ENCODE measurements around the gene ZNF280B. TPM values are rescaled to one million over a fixed set of nuclear protein-coding genes. Genes with fewer than 3 reads are reported as not detected.
"Not testable (repeated sequence)": the region's sequence is repeated elsewhere in the genome, so short reads cannot be mapped to it uniquely, and the experiment has no call there.

The ZNF280B gene
- total RNA-seq, 1 experiment from 2014 or later = 5.5 TPM

- H3K36me3 ChIP-seq (ENCODE audit: control insufficient read depth in 1 of 2, insufficient read depth in 2 of 2, low read length in 2 of 2) = peaks cover 0 to 17% of the 10 kb centered on the region in 2 experiments; a peak in 1 of 4 replicates
- CTCF ChIA-PET; H3K9me2 ChIP-seq (ENCODE audit: insufficient read depth); RAD21 ChIA-PET (ENCODE audit: low non-redundant PET in 1 of 2, low total read pairs in 2 of 2, uncharacterized antibody in 2 of 2, unreplicated experiment in 2 of 2); BruUV-seq (replicated peaks); DNase-seq (ENCODE audit: low read depth, low spot score); H4K20me1 ChIP-seq (ENCODE audit: insufficient read depth); H3K27ac ChIP-seq (ENCODE audit: low read depth, low read length); ATAC-seq; H3K27me3 ChIP-seq (ENCODE audit: insufficient read depth, low read length); H2AFZ ChIP-seq (ENCODE audit: low read depth, low read length, poor library complexity, severe bottlenecking); H3K9ac ChIP-seq (ENCODE audit: low read length); H3K4me2 ChIP-seq (ENCODE audit: low read length); intact Hi-C loops (cut with micrococcal nuclease); H3K4me3 ChIP-seq (replicated peaks in 1 of 2; ENCODE audit: low read depth in 1 of 2, low read length in 2 of 2); H3K9me3 ChIP-seq (ENCODE audit: control insufficient read depth in 1 of 2, insufficient read depth in 1 of 2, low read depth in 1 of 2, low read length in 2 of 2): not testable (repeated sequence)
- peaks cover 0 to 14% of the 10 kb centered on the region in 2 experiments; a peak in 3 of 4 replicates for H3K4me1 ChIP-seq (ENCODE audit: control insufficient read depth in 1 of 2, insufficient read depth in 2 of 2, low read length in 2 of 2)
- peaks cover 12% of the 10 kb centered on the region; the same call in 1 of the 2 replicates for H3K79me2 ChIP-seq (ENCODE audit: insufficient read depth, low read length)
- POLR2A ChIA-PET = interaction anchor here (0.9 kb wide), 1 partner anchor 9 kb away, joined by 3 read pairs; the partner anchor contains the start of gene ZNF280A
Measured at GRCh38 chr22:22510833-22511232, 2.3 kb upstream of the ZNF280B start.

- H3K4me3 ChIP-seq (replicated peaks in 1 of 2; ENCODE audit: low read depth in 1 of 2, low read length in 2 of 2); RAD21 ChIA-PET (ENCODE audit: low non-redundant PET in 1 of 2, low total read pairs in 2 of 2, uncharacterized antibody in 2 of 2, unreplicated experiment in 2 of 2); POLR2A ChIA-PET; H3K27ac ChIP-seq (ENCODE audit: low read depth, low read length); H3K9ac ChIP-seq (ENCODE audit: low read length); ATAC-seq; H3K9me2 ChIP-seq (ENCODE audit: insufficient read depth); DNase-seq (ENCODE audit: low read depth, low spot score); intact Hi-C loops (cut with micrococcal nuclease); H3K27me3 ChIP-seq (ENCODE audit: insufficient read depth, low read length); H3K4me2 ChIP-seq (ENCODE audit: low read length); H3K9me3 ChIP-seq (ENCODE audit: control insufficient read depth in 1 of 2, insufficient read depth in 1 of 2, low read depth in 1 of 2, low read length in 2 of 2); BruUV-seq (replicated peaks); H4K20me1 ChIP-seq (ENCODE audit: insufficient read depth); H2AFZ ChIP-seq (ENCODE audit: low read depth, low read length, poor library complexity, severe bottlenecking): not testable (repeated sequence)
- H3K36me3 ChIP-seq (ENCODE audit: control insufficient read depth in 1 of 2, insufficient read depth in 2 of 2, low read length in 2 of 2) = peaks cover 0 to 18% of the 10 kb centered on the region in 2 experiments; a peak in 1 of 4 replicates
- peaks cover 13% of the 10 kb centered on the region; the same call in 1 of the 2 replicates for H3K79me2 ChIP-seq (ENCODE audit: insufficient read depth, low read length)
- peak; percentile 28; the same call in 1 of the 2 replicates for TF ChIP-seq CBX3 (IDR thresholded peaks at IDR 0.05; ENCODE audit: low read depth)
- peaks cover 0 to 14% of the 10 kb centered on the region in 2 experiments; a peak in 3 of 4 replicates for H3K4me1 ChIP-seq (ENCODE audit: control insufficient read depth in 1 of 2, insufficient read depth in 2 of 2, low read length in 2 of 2)
- CTCF ChIA-PET = interaction anchor here (1.5 to 1.6 kb wide), 2 partner anchors 7 to 77 kb away, joined by 3 to 6 read pairs; no protein-coding TSS in a partner anchor
Measured at GRCh38 chr22:22509912-22510311, 1.4 kb upstream of the ZNF280B start.

Measured in HCT116 (cell line).